Fibroblast of villous mesenchyme (primary cell): ENCODE data around the gene AKAP13. TPM values are rescaled to one million over a fixed set of nuclear protein-coding genes. Genes with fewer than 3 reads are reported as not detected.

Experiments
- DNase-seq: peaks from one replicate; pipeline ENCODE4 v3.0.0-alpha.2; 2010; ENCODE audit warnings: low read depth
- H3K4me3 ChIP-seq: 2 replicates; pipeline ENCODE4 v1.5.1; 2011; ENCODE audit warnings: low read depth, mild to moderate bottlenecking, low read length
- CTCF ChIP-seq: IDR thresholded peaks from 2 replicates; pipeline ENCODE4 v1.5.1; 2012; ENCODE audit warnings: low read depth, mild to moderate bottlenecking, low read length; ENCODE audit not compliant: insufficient read depth
- total RNA-seq: library from RNA; depleted of rRNA; stranded (reverse); fragments of >200 nt; gene quantifications from 2 replicates; pipeline ENCODE4 v1.2.3, GENCODE V29; 2012

Gene AKAP13
- total RNA-seq, 1 donor, result 164 TPM

GRCh38 chr15:85563731-85564130 lies 183.3 kb downstream of the AKAP13 start:
- H3K4me3 ChIP-seq, result no peak overlapping the region
- DNase-seq, result no peak
- TF ChIP-seq CTCF, result no peak

- peak; percentile 39 for DNase-seq
- TF ChIP-seq CTCF, result no peak
- no peak overlapping the region for H3K4me3 ChIP-seq
These were observed 184.3 kb downstream of the AKAP13 start for GRCh38 chr15:85564686-85565085.

GRCh38 chr15:85568261-85568808 lies 187.9 kb downstream of the AKAP13 start:
- DNase-seq, result no peak
- TF ChIP-seq CTCF, result no peak

GRCh38 chr15:85570336-85570735 lies 189.9 kb downstream of the AKAP13 start:
- DNase-seq, result no peak
- H3K4me3 ChIP-seq, result no peak overlapping the region
- TF ChIP-seq CTCF, result no peak

More at GRCh38 chr15:85568261-85568808, 187.9 kb downstream of the AKAP13 start:
- no peak overlapping the region for H3K4me3 ChIP-seq

- TF ChIP-seq CTCF, result no peak
- DNase-seq, result no peak
- H3K4me3 ChIP-seq, result no peak overlapping the region
These were observed 191.4 kb downstream of the AKAP13 start for GRCh38 chr15:85571780-85572179.

GRCh38 chr15:85576392-85576791 lies 196.0 kb downstream of the AKAP13 start:
- no peak overlapping the region for H3K4me3 ChIP-seq
- no peak for DNase-seq
- TF ChIP-seq CTCF, result no peak
